MCF 10A (cell line): ENCODE data around the gene GJC1. TPM values are rescaled to one million over a fixed set of nuclear protein-coding genes. Genes with fewer than 3 reads are reported as not detected.

Source experiments
- BruUV-seq: library from RNA; stranded (reverse); fragments of 400-500 nt; replicated peaks from 2 replicates; lab custom pipeline; 2021; lab: Mats Ljungman, UMichigan
- CTCF ChIA-PET: fragments of 300-600 bp; sonication (Branson Sonifier 250); formaldehyde crosslinking; extraction: SDS; loops from one replicate; lab custom pipeline; 2021; ENCODE audit warnings: antibody characterized with exemption, inconsistent platforms; lab: Yijun Ruan, JAX
- POLR2A ChIA-PET: fragments of 300-600, 350-650 bp; sonication (Branson Sonifier 250); formaldehyde crosslinking; extraction: SDS; loops from one replicate; lab custom pipeline; 2020; ENCODE audit warnings: antibody characterized with exemption, inconsistent platforms; lab: Yijun Ruan, JAX
- DNase-seq: peaks from one replicate; pipeline ENCODE4 v3.0.0-alpha.2; 2018; ENCODE audit not compliant: unreplicated experiment
- H3K27ac Mint-ChIP-seq: one replicate; pipeline ENCODE4 v1.8.0; 2022; ENCODE audit warnings: mild to moderate bottlenecking, low read depth, mixed read lengths; ENCODE audit not compliant: unreplicated experiment
- H3K27me3 Mint-ChIP-seq: one replicate; pipeline ENCODE4 v1.8.0; 2022; ENCODE audit warnings: mixed read lengths; ENCODE audit not compliant: insufficient read depth, unreplicated experiment
- H3K36me3 Mint-ChIP-seq: one replicate; pipeline ENCODE4 v1.8.0; 2022; ENCODE audit warnings: mild to moderate bottlenecking, moderate library complexity, mixed read lengths; ENCODE audit not compliant: insufficient read depth, unreplicated experiment
- H3K4me1 Mint-ChIP-seq: one replicate; pipeline ENCODE4 v1.8.0; 2022; ENCODE audit warnings: mixed read lengths; ENCODE audit not compliant: insufficient read depth, unreplicated experiment
- H3K4me3 Mint-ChIP-seq: one replicate; pipeline ENCODE4 v1.8.0; 2022; ENCODE audit warnings: mild to moderate bottlenecking, moderate library complexity, mixed read lengths; ENCODE audit not compliant: unreplicated experiment
- H3K9me3 Mint-ChIP-seq: one replicate; pipeline ENCODE4 v1.8.0; 2022; ENCODE audit warnings: mixed read lengths; ENCODE audit not compliant: unreplicated experiment
- CTCF ChIP-seq: fragments of 200-600 bp; IDR thresholded peaks from one replicate; pipeline ENCODE4 v1.8.0; 2022; ENCODE audit warnings: antibody characterized with exemption, mild to moderate bottlenecking; ENCODE audit not compliant: unreplicated experiment
- intact Hi-C: fragments of 100-400 bp; cut with micrococcal nuclease; formaldehyde crosslinking; loops from 2 replicates; pipeline ENCODE4 v1.14.1; 2022
- total RNA-seq: library from RNA; stranded (reverse); gene quantifications from 2 replicates; pipeline ENCODE4 v1.2.3, GENCODE V29; 2022

Gene GJC1
- total RNA-seq, 1 experiment from 2014 or later = 6.9 TPM

- ChIA-PET CTCF (interaction anchor here (0.7 to 11.4 kb wide), 8 partner anchors 15 to 92 kb away, joined by 3 to 233 read pairs (median 9); no protein-coding TSS in a partner anchor), POLR2A (interaction anchor here (0.7 to 1.7 kb wide), 3 partner anchors 15 to 90 kb away, joined by 3 to 6 read pairs (median 3); no protein-coding TSS in a partner anchor)
- H3K9me3 Mint-ChIP-seq = no peaks in the 10 kb centered on the region
- H3K4me3 Mint-ChIP-seq = no peak overlapping the region
- peaks cover 67% of the 10 kb centered on the region for H3K36me3 Mint-ChIP-seq
- H3K27me3 Mint-ChIP-seq = no peaks in the 10 kb centered on the region
- no peak for TF ChIP-seq CTCF
- no peak for DNase-seq
- intact Hi-C loops = no loop called here
- no TSS peak for BruUV-seq
- H3K27ac Mint-ChIP-seq = no peak overlapping the region
- no peaks in the 10 kb centered on the region for H3K4me1 Mint-ChIP-seq
These were observed 33.2 kb upstream of the GJC1 start for GRCh38 chr17:44863061-44863918.

- POLR2A ChIA-PET = interaction anchor here (0.7 to 1.5 kb wide), 3 partner anchors 16 to 87 kb away, joined by 3 to 6 read pairs (median 4); no protein-coding TSS in a partner anchor
- intact Hi-C loops = no loop called here
- H3K4me3 Mint-ChIP-seq = no peak overlapping the region
- no peaks in the 10 kb centered on the region for H3K9me3 Mint-ChIP-seq
- peaks cover 67% of the 10 kb centered on the region for H3K36me3 Mint-ChIP-seq
- DNase-seq = no peak
- no peaks in the 10 kb centered on the region for H3K27me3 Mint-ChIP-seq
- CTCF ChIA-PET = interaction anchor here (0.7 to 11.4 kb wide), 6 partner anchors 16 to 130 kb away, joined by 3 to 233 read pairs (median 4); no protein-coding TSS in a partner anchor
- no peak for TF ChIP-seq CTCF
- H3K27ac Mint-ChIP-seq = no peak overlapping the region
- BruUV-seq = no TSS peak
- H3K4me1 Mint-ChIP-seq = no peaks in the 10 kb centered on the region
These were observed 32.3 kb upstream of the GJC1 start for GRCh38 chr17:44862278-44862914.

GRCh38 chr17:44859701-44860100 is 29.6 kb upstream of the GJC1 start:
- Mint-ChIP-seq H3K36me3 (peaks cover 86% of the 10 kb centered on the region), H3K27ac (no peak overlapping the region), H3K4me3 (no peak overlapping the region), H3K4me1 (no peaks in the 10 kb centered on the region), H3K27me3 (no peaks in the 10 kb centered on the region), H3K9me3 (no peaks in the 10 kb centered on the region)
- intact Hi-C loops = no loop called here
- ChIA-PET CTCF (interaction anchor here (1.1 to 1.9 kb wide), 4 partner anchors 35 to 85 kb away, joined by 3 to 6 read pairs (median 4); no protein-coding TSS in a partner anchor), POLR2A (no interaction called here)
- BruUV-seq = no TSS peak
- TF ChIP-seq CTCF = no peak
- DNase-seq = no peak

- BruUV-seq = no TSS peak
- intact Hi-C loops = no loop called here
- Mint-ChIP-seq H3K27me3 (no peaks in the 10 kb centered on the region), H3K9me3 (no peaks in the 10 kb centered on the region), H3K27ac (no peak overlapping the region), H3K36me3 (peaks cover 92% of the 10 kb centered on the region), H3K4me3 (no peak overlapping the region), H3K4me1 (no peaks in the 10 kb centered on the region)
- CTCF ChIA-PET = interaction anchor here (0.5 to 1.6 kb wide), 3 partner anchors 11 to 125 kb away, joined by 3 to 7 read pairs (median 5); no protein-coding TSS in a partner anchor
- no peak for DNase-seq
- TF ChIP-seq CTCF = no peak
- POLR2A ChIA-PET = interaction anchor here (0.6 kb wide), 1 partner anchor 824 kb away, joined by 3 read pairs; no protein-coding TSS in a partner anchor
These were observed 24.1 kb upstream of the GJC1 start for GRCh38 chr17:44854192-44854591.
